ENCODE data around the gene HK2.

HK2 gene

DNA sequence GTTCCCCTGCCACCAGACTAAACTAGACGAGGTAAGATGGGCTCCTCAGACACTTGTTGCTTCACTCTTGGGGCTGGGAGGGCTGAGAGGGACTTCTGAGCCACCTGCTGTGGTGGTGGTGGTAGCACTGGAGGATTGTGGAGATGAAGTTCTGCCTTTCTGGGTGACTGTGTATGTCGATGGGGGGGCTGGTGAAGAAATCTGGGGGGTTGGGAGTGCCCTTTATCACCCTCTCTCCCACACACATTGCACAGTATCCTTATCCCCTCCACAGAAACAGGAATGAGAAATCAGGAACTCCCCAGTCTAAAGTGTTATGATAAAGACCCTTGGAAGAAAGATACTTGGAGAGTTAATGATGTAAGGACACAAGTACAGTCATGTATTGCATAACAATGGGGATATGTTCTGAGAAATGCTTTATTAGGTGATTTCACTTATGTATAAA, 38.5 kb downstream of the HK2 start:
- TF ChIP-seq ZNF274 (IDR thresholded peaks at IDR 0.05; ENCODE audit: low read depth, low read length): no peak
- H3K4me3 ChIP-seq (ENCODE audit: low read length): no peak overlapping the region

DNA sequence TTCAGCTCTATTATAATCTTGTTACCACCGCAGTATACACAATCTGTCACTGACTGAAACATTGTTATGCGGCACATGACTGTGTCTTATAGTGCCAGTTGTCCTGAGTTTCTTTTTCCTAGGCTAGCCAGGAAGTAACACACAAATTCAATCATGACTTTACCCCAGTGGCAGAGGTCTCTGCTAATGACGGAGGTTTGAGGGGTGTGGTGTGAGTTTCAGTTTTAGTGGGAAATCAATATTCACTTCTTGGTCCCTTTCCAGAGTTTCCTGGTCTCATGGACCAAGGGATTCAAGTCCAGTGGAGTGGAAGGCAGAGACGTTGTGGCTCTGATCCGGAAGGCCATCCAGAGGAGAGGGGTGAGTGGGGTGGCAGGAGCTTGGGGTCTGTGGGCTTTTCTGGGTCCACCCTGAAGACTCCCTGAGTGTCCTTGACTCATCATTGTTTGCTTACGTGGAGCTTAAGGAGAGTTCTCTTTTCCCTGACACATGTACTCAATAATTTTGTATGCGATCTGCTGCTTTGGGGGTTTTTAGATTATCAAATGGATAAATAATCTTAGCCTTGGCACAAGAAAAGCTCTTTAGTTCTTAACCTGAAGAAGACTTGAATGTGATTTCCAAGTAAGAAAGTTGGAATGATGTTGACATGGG, 39.2 kb downstream of the HK2 start:
- TF ChIP-seq ZNF274 (IDR thresholded peaks at IDR 0.05; ENCODE audit: low read depth, low read length): no peak
- no peak overlapping the region for H3K4me3 ChIP-seq (ENCODE audit: low read length)

DNA sequence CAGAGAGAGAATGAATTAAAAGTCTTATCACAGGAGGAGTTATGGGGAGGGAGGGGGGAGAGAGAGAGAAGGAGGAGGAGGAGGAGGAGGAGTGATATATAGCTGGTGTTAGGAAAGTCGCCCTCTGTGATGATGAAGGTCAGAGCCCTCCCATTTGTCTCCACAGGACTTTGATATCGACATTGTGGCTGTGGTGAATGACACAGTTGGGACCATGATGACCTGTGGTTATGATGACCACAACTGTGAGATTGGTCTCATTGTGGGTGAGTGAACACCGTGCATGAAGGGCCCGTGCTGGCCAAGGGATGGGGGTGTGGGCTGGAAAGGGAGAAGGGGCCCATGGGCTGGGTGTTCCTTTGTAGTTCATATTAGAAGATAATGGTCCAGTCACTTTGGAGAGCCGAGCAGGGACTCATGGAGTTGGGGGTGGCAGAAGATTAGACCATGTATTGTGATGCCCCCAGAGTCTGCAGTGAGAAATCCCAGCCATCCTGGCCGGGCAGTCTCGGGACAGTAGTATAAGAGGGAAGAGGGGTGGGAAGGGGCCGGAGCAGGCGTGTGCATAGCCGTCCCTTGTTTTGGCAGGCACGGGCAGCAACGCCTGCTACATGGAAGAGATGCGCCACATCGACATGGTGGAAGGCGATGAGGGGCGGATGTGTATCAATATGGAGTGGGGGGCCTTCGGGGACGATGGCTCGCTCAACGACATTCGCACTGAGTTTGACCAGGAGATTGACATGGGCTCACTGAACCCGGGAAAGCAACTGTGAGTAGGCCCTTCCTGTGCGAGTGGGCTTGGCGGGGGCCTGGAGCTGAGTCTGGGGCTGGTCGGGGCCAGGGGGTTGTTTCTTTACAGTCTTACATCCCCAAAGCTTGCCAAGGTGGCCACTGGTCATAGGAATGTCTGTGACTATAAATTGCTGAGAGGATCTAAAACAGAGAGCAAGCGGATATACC, 40.0 kb downstream of the HK2 start:
- TF ChIP-seq ZNF274 (IDR thresholded peaks at IDR 0.05; ENCODE audit: low read depth, low read length): no peak
- no peak overlapping the region for H3K4me3 ChIP-seq (ENCODE audit: low read length)

DNA sequence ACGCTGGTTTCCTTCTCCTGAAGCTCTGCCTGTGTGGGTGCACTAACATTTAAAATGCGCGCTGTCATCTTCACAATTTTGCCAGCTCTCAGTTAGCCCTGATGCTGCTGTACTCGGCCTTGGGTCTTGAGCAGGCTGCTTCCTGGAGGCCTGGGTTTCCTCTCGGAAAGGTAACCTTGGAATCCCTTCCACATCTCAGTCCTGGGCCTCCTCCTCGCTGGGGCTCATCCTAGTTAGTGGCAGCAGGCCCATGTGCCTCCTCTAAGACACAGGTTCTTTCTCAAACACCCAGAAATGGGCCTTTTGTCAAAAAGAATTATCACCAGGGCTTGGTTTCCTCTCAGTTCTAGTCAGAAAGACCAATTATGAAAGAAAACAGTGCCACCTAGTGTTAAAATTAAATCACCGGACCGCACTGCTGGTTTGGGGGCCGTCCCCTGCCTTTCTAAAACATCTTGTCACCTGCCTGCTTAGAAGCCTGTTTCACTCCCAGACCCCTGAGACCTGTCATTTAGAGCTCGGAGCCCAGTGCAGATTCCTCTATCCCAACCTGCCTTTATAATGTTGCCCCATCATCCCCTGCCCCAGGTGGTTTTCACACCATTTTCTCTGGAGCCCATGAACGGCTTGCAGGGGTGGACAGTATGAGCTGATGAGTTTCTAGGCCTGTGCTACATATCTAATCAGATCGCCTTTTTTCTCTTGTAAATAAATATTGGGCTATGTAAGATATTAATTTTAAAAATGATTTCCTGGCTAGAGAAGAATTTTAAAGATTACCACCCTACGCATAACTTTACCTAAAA, 42.4 kb downstream of the HK2 start:
- H3K4me3 ChIP-seq (ENCODE audit: low read length): no peak overlapping the region

DNA sequence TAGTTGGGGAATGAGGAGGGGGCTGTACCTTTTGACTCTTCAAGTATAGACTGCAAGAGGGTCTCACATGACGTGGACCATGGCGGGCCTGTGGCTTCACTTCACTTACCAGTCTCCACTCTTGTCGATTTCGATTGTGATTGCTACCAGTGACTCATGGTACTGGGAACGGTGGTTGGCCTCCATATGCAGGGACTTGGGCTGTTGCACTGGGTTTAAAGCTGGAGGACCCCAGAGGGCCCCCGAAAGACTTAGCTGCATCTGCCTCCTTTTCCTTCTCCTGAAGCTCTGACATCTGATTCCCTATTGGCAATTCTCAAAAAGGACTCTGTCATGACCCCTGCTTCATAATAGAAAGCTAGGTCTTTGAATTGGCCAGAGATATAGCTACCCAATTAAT, 43.4 kb downstream of the HK2 start:
- TF ChIP-seq ZNF274 (IDR thresholded peaks at IDR 0.05; ENCODE audit: low read depth, low read length): no peak
- H3K4me3 ChIP-seq (ENCODE audit: low read length): no peak overlapping the region

More for the DNA sequence above, 42.4 kb downstream of the HK2 start:
- no peak for TF ChIP-seq ZNF274 (IDR thresholded peaks at IDR 0.05; ENCODE audit: low read depth, low read length)

DNA sequence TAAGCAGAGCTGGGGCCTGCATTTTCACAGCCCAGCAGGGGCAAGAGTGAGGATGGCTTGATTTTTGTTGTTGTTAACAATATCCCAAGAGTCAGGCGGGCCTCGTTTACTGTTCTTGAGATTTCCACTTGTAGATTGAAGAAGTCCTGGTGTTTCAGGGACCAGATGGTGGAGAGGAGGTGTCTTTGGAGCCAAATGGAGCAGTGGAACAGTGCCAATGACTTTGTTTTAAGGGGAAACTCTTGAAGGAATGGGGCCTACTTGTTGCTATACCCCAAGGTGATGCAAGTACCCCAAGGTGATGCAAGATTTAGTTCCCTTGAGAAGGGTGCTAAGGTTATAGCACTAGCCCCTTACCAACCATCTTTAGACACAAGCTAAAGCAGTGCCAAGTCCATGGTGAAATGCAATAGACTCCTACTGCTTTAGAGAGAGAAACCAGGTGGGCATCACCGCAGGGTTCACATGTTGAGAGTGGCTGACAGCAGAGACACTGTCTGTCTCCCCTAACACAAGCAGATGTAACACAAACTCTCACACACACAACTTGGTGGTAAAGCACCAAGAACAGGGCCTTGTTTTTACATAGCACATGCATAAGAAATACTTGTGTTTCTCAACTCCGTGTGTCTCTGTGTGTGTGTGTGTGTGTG, 44.0 kb downstream of the HK2 start:
- TF ChIP-seq ZNF274 (IDR thresholded peaks at IDR 0.05; ENCODE audit: low read depth, low read length): no peak

DNA sequence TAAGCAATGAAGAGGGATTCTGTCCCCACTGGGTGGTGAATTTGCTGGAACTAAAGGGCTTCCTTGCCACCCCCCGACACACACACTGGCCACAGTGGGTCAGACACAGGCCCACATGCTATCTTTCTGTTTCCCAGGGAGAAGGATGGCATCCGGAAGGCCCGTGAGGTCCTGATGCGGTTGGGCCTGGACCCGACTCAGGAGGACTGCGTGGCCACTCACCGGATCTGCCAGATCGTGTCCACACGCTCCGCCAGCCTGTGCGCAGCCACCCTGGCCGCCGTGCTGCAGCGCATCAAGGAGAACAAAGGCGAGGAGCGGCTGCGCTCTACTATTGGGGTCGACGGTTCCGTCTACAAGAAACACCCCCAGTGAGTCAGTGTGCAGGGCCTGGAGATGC, 44.6 kb downstream of the HK2 start:
- TF ChIP-seq ZNF274 (IDR thresholded peaks at IDR 0.05; ENCODE audit: low read depth, low read length): no peak

More for the DNA sequence above, 44.0 kb downstream of the HK2 start:
- H3K4me3 ChIP-seq (ENCODE audit: low read length): no peak overlapping the region

DNA sequence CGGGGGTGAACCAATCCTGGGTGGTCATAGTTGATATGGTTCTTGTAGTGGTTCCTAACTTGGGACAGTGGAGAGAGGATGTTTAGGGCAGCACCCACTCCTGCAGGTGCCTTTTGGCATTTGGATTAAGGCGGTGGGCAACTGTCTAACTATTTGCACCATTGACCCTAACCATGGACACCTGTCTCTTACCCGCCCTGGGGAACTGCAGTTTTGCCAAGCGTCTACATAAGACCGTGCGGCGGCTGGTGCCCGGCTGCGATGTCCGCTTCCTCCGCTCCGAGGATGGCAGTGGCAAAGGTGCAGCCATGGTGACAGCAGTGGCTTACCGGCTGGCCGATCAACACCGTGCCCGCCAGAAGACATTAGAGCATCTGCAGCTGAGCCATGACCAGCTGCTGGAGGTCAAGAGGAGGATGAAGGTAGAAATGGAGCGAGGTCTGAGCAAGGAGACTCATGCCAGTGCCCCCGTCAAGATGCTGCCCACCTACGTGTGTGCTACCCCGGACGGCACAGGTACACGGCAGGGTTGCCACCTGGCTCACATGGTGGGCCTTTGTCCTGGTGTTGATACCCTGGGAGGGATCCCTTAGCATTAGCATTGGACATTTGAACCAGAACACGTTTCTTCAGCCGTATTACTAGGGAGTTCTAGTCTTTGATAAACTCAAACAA, 46.3 kb downstream of the HK2 start:
- TF ChIP-seq ZNF274 (IDR thresholded peaks at IDR 0.05; ENCODE audit: low read depth, low read length): no peak
- H3K4me3 ChIP-seq (ENCODE audit: low read length): no peak overlapping the region

More for the DNA sequence above, 44.6 kb downstream of the HK2 start:
- no peak overlapping the region for H3K4me3 ChIP-seq (ENCODE audit: low read length)

DNA sequence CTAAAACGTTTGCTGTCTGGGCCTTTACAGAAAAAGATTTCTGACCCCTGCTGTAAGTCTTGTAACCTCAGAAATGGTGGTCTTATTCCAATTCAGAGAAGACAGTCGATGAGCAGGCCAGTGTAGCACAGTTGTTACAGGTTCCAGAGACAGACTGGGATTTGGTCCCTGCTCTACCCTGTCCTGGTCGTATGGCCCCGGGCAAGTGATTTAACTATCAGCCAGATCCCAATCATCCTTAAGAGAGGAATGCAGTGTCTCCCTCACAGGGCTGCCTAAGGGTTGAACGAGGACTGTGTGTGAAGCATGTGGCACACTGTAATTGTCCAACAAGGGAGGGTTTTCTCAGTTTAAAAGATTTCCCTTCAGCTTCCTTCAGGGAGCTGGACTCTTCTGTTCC, 47.2 kb downstream of the HK2 start:
- TF ChIP-seq ZNF274 (IDR thresholded peaks at IDR 0.05; ENCODE audit: low read depth, low read length): no peak
- no peak overlapping the region for H3K4me3 ChIP-seq (ENCODE audit: low read length)

DNA sequence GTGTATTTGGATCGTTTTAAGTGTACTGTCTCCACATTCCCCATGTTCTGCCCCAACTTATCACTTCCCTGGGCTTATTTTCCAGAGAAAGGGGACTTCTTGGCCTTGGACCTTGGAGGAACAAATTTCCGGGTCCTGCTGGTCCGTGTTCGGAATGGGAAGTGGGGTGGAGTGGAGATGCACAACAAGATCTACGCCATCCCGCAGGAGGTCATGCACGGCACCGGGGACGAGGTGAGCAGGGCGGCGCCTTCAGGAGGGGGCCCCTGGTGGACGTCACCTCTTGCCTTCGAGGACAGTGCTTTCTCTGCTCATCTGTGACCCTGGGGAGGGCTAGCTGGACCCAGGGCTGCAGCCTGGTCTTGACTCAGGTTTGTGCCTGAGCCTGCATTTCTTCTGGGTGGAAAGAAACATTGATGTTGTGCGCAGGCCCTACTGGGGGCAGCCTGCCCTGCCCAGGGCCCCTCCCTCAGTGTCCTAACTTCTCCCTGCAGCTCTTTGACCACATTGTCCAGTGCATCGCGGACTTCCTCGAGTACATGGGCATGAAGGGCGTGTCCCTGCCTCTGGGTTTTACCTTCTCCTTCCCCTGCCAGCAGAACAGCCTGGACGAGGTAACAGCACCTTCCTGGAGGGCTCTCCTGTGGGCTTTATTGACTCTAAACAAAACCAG, 47.8 kb downstream of the HK2 start:
- no peak overlapping the region for H3K4me3 ChIP-seq (ENCODE audit: low read length)
- no peak for TF ChIP-seq ZNF274 (IDR thresholded peaks at IDR 0.05; ENCODE audit: low read depth, low read length)

DNA sequence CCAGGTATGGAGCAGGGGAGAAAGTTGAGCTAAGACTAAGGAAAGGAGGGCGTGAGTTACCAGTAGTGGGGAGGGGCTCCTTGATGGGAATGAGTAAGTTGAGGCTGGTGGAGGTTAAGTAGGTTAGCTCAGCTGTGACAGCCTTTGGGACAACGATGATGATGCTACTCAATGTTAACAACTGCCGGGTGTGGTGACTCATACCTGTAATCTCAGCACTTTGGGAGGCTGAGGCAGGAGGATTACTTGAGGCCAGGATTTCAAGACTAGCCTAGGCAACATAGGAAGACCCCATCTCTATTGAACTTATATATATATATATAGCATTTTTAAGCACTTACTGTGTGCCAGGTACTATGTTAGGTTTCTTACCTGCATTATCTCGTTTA, 48.4 kb downstream of the HK2 start:
- no peak for TF ChIP-seq ZNF274 (IDR thresholded peaks at IDR 0.05; ENCODE audit: low read depth, low read length)
- H3K4me3 ChIP-seq (ENCODE audit: low read length): no peak overlapping the region

DNA sequence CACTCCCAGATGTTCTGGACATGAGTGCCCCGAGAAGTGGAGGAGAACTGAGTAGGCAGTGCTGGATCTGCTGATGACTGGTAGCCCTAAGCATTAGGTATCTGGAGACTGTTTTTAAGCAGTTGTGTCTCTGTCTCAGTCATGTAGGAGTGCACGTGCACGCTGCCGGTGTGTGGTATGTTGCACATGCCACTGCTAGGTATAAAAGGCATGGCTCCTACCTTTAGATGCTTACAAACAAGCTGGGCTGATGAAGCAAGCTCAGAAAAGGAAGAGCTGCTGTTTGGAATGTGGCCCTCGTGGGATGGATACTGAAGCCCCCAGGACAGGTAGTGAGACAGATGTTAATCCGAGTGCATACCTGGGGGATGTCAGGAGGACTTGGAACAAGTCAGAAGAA, 49.1 kb downstream of the HK2 start:
- TF ChIP-seq ZNF274 (IDR thresholded peaks at IDR 0.05; ENCODE audit: low read depth, low read length): no peak
- H3K4me3 ChIP-seq (ENCODE audit: low read length): no peak overlapping the region
